DMS53 treated with DMSO at 0.1 percent for 48 hours (cell line): ENCODE data around the gene LSMEM2.
A peak's percentile ranks its signal among the peaks of the same experiment; 100 is the strongest.

Experiments used
- DNase-seq: peaks from one replicate; lab custom pipeline; 2025; ENCODE audit not compliant: unreplicated experiment; lab: John Stamatoyannopoulos, UW

LSMEM2 gene

DNA sequence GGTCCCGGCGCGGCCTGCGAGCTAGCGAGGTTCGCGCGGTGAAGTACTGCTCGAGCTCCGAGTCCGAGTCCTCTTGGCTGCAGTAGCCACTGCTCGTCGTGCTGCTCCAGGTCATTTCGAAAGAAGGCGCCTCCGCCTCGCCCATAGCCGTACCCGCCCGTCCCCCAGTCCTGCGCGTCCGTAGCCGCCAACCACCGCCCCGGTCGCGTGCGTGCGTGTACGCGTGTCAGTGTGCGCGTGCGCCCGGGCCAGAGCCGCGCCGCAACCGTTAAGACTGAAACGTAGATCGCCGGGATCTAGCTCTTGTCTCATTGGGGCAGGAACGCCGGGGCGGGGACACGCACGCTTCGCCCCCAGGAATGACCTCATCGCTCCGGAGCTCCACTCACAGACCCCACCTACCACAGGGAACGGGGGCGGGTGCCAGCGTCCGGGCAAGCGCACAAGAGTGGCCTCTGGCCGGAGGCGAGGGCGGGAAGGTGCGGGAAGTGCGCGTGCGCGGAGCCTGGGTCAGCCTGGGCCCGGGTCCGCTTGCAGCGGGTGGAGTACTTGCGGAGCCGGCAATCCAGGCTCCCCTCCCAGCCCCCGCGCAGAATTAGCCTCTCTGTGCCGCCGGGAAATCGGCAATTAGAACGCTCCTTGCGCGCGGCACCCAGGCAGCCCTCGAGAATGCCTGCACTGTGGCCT lies 58.4 kb downstream of the LSMEM2 start:
- peak; percentile 74 for DNase-seq
